Measurements from ENCODE around the gene PADI4. TPM values are rescaled to one million over a fixed set of nuclear protein-coding genes. Genes with fewer than 3 reads are reported as not detected.

Gene PADI4
- total and polyA plus RNA-seq, 2 of the 8 experiments (the other 6 are each of a cell fraction or from before 2014, with no cell fraction given) = 0.29 TPM; not detected in 1

GRCh38 chr1:17289721-17290120 is 18.3 kb upstream of the PADI4 start (continued):
- no peak for TF ChIP-seq CHD7 (IDR thresholded peaks at IDR 0.05; ENCODE audit: insufficient replicate concordance, low read length)
- TF ChIP-seq CBX8 (IDR thresholded peaks at IDR 0.05; ENCODE audit: borderline replicate concordance, low read depth, low read length) = no peak
- no peak for TF ChIP-seq CREB1 (IDR thresholded peaks at IDR 0.05)
- TF ChIP-seq CTCF (IDR thresholded peaks at IDR 0.05; ENCODE audit: control extremely low read depth in 1 of 3, insufficient read depth in 1 of 3, low read depth in 1 of 3, low read length in 3 of 3) = no peak
- TF ChIP-seq SAP30 (IDR thresholded peaks at IDR 0.05; ENCODE audit: insufficient read depth, insufficient replicate concordance, low read length) = no peak
- no peak for TF ChIP-seq GABPA (IDR thresholded peaks at IDR 0.05; ENCODE audit: borderline replicate concordance, insufficient read depth, low read length)
- no peak for TF ChIP-seq MAFK (IDR thresholded peaks at IDR 0.05; ENCODE audit: low read depth, low read length)
- TF ChIP-seq SIX5 (IDR thresholded peaks at IDR 0.05; ENCODE audit: low read depth, low read length) = no peak
- no peak for TF ChIP-seq BCL11A (IDR thresholded peaks at IDR 0.05; ENCODE audit: low read depth in 2 of 2, low read length in 2 of 2)

Data from H1 (cell line).